MV-4-11 (cell line): Measurements from ENCODE around the gene TF.

Experiments used
- DNase-seq: peaks from one replicate; lab custom pipeline; 2025; lab: John Stamatoyannopoulos, UW

The TF gene

DNA sequence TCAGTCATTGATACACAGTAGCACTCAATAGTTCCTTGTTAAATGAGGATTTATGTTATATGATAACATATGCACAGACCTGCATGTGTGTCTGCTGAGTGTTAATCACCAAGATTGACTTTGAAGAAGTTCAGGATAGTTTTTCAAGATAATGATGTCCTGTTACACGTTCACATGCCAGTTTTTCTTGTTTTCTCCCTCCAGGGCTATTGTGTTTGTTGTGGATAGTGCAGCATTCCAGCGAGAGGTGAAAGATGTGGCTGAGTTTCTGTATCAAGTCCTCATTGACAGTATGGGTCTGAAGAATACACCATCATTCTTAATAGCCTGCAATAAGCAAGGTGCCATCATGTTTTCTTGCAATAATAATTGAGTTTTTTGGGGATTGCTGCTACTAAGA lies 69.2 kb downstream of the TF start:
- no peak for DNase-seq

GRCh38 chr3:133820129-133820528 lies 73.9 kb downstream of the TF start:
- no peak for DNase-seq

DNA sequence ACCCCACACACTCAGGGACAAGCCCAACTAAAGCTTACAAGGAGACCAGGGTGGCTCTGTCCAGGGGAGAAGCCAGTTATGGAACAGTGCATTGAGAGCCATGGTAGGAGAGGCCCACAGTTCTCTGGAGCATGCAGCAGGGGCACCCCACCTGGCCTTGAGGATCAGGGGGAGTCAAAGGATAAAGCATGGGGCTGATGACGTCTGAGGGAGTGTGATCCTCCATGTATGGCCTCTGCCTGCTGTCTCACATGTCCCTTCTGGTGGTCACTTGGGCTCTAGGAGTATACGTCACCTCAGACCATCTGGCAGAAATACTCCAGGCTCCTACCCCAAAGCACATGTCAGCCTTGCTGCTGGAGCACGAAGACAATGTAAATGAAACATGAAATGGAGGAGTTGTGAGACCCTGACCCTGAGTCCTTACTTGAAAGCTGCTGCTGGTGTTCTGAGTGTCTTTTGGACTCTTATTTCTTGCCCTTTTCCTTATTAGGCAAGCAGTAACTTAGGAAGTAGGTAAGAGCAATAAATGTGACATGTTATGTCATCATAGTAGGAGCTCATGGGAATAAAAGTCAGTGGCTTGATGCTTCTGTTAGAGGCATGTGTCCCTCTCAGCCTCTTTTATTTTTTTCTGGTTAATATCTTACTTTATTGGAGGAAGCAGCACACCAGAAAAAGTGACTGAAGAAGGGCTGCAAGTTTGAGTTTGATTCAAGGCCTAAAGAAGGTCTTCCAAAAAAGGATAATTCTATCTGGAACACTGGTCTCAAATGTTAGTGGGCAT lies 74.9 kb downstream of the TF start:
- no peak for DNase-seq

DNA sequence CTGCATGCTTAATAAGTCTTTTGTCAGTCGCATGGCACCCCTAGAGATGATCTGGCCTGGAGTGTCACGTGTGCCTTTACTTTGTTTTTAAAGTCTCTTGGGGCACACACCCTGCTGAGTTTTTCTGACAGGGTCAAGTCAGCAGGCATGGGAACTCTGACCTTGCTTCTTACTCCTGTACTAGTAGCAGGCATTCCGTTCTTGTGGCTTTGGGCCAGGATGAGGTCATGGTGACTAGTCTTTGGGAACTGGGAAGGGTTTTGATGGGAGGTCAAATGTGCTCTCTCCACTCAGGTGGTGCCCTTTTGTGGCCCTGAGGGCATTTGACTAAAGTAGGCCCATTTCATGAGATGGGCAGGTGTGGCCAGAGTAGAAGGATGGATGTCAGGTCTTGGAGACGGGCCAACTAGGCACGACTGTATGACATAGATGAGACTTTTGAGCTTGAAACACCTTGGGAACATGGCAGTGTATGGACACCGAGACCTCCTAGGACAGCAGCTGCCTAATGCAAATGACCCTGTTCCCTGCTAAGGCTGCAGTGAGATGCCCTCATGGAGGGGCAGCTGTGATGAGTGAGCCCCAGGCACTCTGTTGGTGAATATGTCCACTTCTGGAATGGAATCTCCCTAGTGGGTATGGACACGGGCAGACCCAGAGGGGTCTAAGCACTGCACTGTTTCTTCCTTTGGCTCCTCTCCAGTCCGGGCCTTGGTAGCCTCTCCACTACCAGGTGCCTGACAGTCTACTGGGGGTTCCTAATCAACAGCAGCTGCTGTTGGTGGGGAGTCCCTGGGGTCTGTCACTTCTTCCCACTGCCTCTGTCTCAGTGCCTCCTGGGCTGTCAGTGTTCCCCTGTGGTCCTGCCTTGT lies 75.8 kb downstream of the TF start:
- no peak for DNase-seq

DNA sequence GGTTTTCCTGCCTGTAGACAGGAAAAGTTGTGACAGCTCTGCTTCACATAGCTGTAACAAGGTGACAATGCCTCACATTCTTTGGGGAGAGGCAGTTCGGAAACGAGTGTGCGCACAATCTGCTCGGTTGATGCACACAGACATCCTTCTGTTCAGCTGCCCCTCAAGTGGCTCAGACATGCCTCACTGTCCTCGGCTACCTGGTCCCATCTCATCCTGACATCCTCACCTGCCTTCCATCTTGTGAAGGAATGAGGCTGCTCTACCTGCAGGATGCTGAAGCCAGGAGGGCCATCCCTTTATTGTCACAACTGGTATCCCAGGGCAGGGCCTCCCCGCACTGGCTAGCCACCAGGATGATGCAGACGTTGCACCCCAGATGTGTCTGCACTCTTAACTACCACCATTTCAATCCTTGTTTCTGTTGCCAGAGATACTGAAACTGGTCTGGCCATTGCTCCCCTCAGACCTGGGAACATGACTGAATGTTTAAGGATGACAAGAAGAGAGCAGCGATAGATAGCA lies 78.8 kb downstream of the TF start:
- DNase-seq = no peak

DNA sequence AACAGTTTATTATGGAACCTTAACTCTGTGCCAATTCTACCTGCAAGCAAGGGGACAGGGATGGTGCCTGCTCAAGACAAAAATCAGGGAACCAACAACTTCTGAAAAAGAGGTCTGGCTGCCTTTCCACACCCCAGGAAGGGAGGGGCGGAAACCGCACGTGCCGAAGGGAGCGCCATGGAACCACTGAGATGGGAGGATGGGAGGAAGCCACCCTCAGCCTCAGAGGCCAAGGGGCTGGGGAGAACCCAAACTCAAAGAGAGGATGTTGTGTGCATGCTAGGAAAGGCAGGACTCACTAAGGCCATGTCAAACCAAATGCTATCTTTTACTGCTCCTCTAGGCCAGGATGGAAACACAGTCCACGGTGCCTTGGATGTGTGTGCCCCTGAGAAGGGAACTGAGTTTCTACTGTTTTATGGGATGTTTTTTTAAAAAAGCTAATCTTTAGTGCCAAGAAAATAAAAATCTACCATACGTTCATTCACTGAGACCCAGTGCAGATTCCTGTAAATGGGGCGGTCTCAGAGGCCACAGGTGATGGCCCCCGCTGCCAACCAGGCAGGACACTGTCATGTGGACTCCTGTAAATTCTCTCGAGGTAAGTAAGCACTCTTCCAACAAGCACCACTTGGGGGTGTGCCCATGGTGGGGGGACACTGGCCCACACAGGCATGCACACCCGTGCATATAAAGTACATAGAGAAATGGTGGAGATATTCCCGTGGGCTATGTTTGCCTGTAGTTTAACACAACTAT lies 80.0 kb downstream of the TF start:
- no peak for DNase-seq

DNA sequence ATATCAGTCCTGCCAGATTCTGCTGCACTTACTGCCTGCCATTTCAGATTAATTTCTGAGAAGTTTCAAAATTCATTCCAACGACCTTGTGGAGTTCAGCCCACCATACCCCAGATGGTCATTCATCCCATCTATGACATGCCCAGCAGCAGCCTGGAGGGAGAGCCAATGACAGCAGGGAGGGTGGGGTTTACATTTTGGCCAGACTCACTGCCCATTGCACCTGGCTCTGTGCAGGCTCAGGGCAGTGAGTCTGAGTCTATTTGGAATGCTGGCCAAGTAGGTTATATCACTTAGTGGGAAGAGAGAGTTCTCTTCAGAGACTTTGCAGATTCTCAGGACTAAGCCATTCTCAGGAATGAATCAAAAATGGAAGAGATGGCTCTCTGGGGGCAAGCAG lies 80.9 kb downstream of the TF start:
- DNase-seq = no peak

GRCh38 chr3:133827684-133828083 lies 81.5 kb downstream of the TF start:
- no peak for DNase-seq

- DNase-seq = no peak
These were observed 82.5 kb downstream of the TF start for GRCh38 chr3:133828576-133829309.

- no peak for DNase-seq
These were observed 83.1 kb downstream of the TF start for GRCh38 chr3:133829310-133829707.

DNA sequence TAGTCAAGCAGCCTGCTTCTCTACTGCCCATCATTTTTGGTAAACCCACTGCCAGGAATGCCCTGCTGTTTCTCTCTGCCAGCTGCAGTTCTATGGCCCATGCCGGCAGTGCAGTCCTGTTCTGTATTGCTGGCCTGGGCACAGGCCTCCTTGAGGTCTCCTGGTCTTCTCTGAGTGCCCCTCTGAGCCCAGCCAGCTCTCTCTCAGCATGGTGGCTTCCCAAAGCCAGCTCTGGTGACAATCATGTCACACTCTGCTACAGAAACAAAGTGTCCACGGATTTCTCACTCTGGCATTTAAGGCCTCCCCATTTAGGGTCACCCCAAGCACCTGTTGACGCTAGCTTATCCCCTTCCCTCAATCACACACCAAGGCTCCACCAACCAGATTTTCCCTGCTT lies 83.9 kb downstream of the TF start:
- DNase-seq = no peak

GRCh38 chr3:133831966-133832801 lies 86.0 kb downstream of the TF start:
- DNase-seq = no peak

DNA sequence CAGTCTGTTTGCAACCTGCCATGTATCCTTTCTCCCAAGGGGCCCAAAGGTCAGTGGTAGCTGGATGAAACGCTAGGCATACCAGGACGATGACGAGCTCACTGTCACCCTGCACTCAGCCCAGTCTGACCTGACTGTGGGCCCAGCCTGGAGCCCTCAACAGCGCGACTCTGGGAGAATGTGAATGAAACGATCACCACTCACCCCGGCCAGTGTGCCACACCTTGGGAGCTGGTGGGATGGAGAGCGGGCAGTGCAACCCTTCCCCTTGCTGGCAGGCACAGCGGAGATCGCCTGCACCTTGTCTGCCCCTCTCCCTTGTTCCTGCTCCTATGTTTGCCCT lies 86.6 kb downstream of the TF start:
- DNase-seq = no peak

DNA sequence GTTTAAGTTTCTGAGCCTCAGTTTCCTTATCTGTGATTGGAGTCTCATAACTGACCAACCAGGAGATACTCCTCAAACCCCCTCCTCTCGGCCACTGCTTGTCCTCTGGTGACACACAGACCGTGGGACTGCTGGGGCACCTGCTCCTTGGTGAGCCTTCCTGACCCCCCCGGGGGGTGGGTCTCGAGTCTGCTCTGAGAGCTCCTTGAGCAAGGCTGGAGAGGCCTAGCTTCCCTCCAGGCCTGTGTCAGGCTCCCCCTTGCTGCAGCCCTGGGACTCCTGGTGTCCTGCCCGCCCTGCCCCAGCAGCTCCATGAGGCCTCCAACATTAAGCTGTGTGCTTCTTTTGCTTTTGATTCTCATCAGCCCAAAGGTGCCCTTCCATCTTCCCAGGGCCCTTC lies 87.1 kb downstream of the TF start:
- no peak for DNase-seq

GRCh38 chr3:133833880-133834620 lies 87.9 kb downstream of the TF start:
- DNase-seq = no peak

- DNase-seq = no peak
These were observed 88.6 kb downstream of the TF start for GRCh38 chr3:133834621-133835417.

- DNase-seq = no peak
These were observed 89.2 kb downstream of the TF start for GRCh38 chr3:133835418-133835743.

DNA sequence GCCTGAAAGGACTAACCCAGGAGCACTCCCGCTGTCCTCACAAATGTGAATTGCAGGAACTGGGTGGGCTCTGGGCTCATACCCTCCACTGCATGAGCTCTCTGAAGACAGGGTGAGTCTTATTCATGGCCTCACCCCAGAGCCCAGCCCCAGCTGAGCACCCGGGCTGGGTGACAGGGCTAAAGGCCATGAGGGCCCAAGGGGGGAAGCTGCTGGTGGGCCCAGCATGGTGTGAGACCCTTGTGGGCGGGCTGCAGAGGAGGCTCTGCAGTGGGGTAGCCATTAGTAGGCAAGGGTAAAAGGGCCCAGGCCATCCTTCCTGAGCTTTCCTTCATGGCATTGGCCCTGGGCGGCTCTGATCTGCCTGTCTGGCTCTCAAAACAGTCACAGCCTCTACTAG lies 89.8 kb downstream of the TF start:
- DNase-seq = no peak

GRCh38 chr3:133836497-133837158 lies 90.4 kb downstream of the TF start:
- no peak for DNase-seq
